A673 (cell line): Measurements from ENCODE around the gene CDK15. TPM values are rescaled to one million over a fixed set of nuclear protein-coding genes. Genes with fewer than 3 reads are reported as not detected.

Experiments
- BruUV-seq: library from RNA; stranded (reverse); fragments of 400-500 nt; replicated peaks from 2 replicates; lab custom pipeline; 2021; lab: Mats Ljungman, UMichigan
- CTCF ChIA-PET: fragments of 300-600 bp; sonication (Branson Sonifier 250); formaldehyde crosslinking; loops from one replicate; lab custom pipeline; 2022; ENCODE audit warnings: antibody characterized with exemption; lab: Charles Lee
- POLR2A ChIA-PET: fragments of 300-600 bp; sonication (Branson Sonifier 250); formaldehyde crosslinking; loops from one replicate; lab custom pipeline; 2022; ENCODE audit warnings: antibody characterized with exemption; ENCODE audit not compliant: low non-redundant PET; lab: Charles Lee
- DNase-seq: peaks from one replicate; pipeline ENCODE4 v3.0.0-alpha.2; 2015; ENCODE audit warnings: low spot score
- H3K27ac ChIP-seq: fragments of 200-600 bp; sonication (generic); 2 replicates; pipeline ENCODE4 v1.5.1; 2016; ENCODE audit warnings: mixed run types, low read depth, mild to moderate bottlenecking, mixed read lengths, antibody characterized with exemption, low read length; ENCODE audit not compliant: poor library complexity, severe bottlenecking
- H3K27me3 ChIP-seq: fragments of 200-600 bp; sonication (generic); replicated peaks from 2 replicates; pipeline ENCODE4 v1.6.1; 2017; ENCODE audit warnings: mixed run types, low read depth, mild to moderate bottlenecking, mixed read lengths, antibody characterized with exemption, low read length; ENCODE audit not compliant: insufficient read depth, poor library complexity
- H3K36me3 ChIP-seq: fragments of 200-600 bp; sonication (generic); 2 replicates; pipeline ENCODE4 v1.6.1; 2016; ENCODE audit warnings: mixed run types, mild to moderate bottlenecking, mixed read lengths, antibody characterized with exemption, low read length; ENCODE audit not compliant: insufficient read depth, poor library complexity, severe bottlenecking
- H3K4me1 ChIP-seq: fragments of 200-600 bp; sonication (generic); 2 replicates; pipeline ENCODE4 v1.6.1; 2017; ENCODE audit warnings: mixed run types, mild to moderate bottlenecking, mixed read lengths, antibody characterized with exemption, low read length; ENCODE audit not compliant: insufficient read depth, poor library complexity, severe bottlenecking
- H3K4me3 ChIP-seq: fragments of 200-600 bp; sonication (generic); 2 replicates; pipeline ENCODE4 v1.5.1; 2016; ENCODE audit warnings: low read depth, mixed run types, mild to moderate bottlenecking, mixed read lengths, low read length; ENCODE audit not compliant: poor library complexity, severe bottlenecking
- H3K9me3 ChIP-seq: fragments of 200-600 bp; sonication (generic); 2 replicates; pipeline ENCODE4 v1.6.1; 2016; ENCODE audit warnings: mixed run types, low read depth, mild to moderate bottlenecking, mixed read lengths, antibody characterized with exemption, low read length; ENCODE audit not compliant: poor library complexity, severe bottlenecking
- EZH2 ChIP-seq: fragments of 200-600 bp; sonication (generic); IDR thresholded peaks from 2 replicates; pipeline ENCODE4 v1.6.1; 2017; ENCODE audit warnings: borderline replicate concordance, low read depth, mild to moderate bottlenecking, mixed read lengths, antibody characterized with exemption, low read length; ENCODE audit not compliant: poor library complexity, severe bottlenecking
- intact Hi-C: fragments of 100-400 bp; cut with micrococcal nuclease; formaldehyde crosslinking; loops from one replicate; pipeline ENCODE4 v1.10.0; 2022; ENCODE audit not compliant: unreplicated experiment
- total RNA-seq: library from RNA; stranded (reverse); gene quantifications from 2 replicates; pipeline ENCODE4 v1.2.3, GENCODE V29; 2021
- TF ChIP-seq, protein P1 (sequence below): fragments of 300-800, 200-600 bp; sonication (generic); conservative IDR thresholded peaks from 2 replicates; pipeline ENCODE4 v1.5.1; 2017; ENCODE audit warnings: low read depth, mild to moderate bottlenecking, antibody characterized with exemption, low read length, moderate library complexity, mixed read lengths

CDK15 gene
- total RNA-seq, 1 experiment from 2014 or later: 0.11 TPM

- intact Hi-C loops: no loop called here
- Histone ChIP-seq H3K27ac (no peak overlapping the region), H3K36me3 (no peaks in the 10 kb centered on the region), H3K9me3 (no peaks in the 10 kb centered on the region), H3K27me3 (no peaks in the 10 kb centered on the region), H3K4me1 (no peaks in the 10 kb centered on the region), H3K4me3 (no peak overlapping the region)
- ChIA-PET POLR2A (no interaction called here), CTCF (no interaction called here)
- no peak for DNase-seq
- no TSS peak for BruUV-seq
- TF ChIP-seq EZH2: no peak
- TF ChIP-seq, protein P1, sequence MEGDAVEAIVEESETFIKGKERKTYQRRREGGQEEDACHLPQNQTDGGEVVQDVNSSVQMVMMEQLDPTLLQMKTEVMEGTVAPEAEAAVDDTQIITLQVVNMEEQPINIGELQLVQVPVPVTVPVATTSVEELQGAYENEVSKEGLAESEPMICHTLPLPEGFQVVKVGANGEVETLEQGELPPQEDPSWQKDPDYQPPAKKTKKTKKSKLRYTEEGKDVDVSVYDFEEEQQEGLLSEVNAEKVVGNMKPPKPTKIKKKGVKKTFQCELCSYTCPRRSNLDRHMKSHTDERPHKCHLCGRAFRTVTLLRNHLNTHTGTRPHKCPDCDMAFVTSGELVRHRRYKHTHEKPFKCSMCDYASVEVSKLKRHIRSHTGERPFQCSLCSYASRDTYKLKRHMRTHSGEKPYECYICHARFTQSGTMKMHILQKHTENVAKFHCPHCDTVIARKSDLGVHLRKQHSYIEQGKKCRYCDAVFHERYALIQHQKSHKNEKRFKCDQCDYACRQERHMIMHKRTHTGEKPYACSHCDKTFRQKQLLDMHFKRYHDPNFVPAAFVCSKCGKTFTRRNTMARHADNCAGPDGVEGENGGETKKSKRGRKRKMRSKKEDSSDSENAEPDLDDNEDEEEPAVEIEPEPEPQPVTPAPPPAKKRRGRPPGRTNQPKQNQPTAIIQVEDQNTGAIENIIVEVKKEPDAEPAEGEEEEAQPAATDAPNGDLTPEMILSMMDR: no peak
Measured at GRCh38 chr2:201790989-201791388, 15.3 kb upstream of the CDK15 start.

- Histone ChIP-seq H3K27ac (no peak overlapping the region), H3K9me3 (no peaks in the 10 kb centered on the region), H3K4me1 (peaks cover 10% of the 10 kb centered on the region), H3K36me3 (no peaks in the 10 kb centered on the region), H3K4me3 (no peak overlapping the region), H3K27me3 (no peaks in the 10 kb centered on the region)
- POLR2A ChIA-PET: no interaction called here
- no peak for DNase-seq
- CTCF ChIA-PET: no interaction called here
- BruUV-seq: no TSS peak
- intact Hi-C loops: no loop called here
- TF ChIP-seq EZH2: no peak
- TF ChIP-seq, protein P1: no peak
Measured at GRCh38 chr2:201793631-201794030, 12.7 kb upstream of the CDK15 start.

- H3K36me3 ChIP-seq: no peaks in the 10 kb centered on the region
- intact Hi-C loops: no loop called here
- DNase-seq: no peak
- no peaks in the 10 kb centered on the region for H3K9me3 ChIP-seq
- no peak for TF ChIP-seq EZH2
- TF ChIP-seq, protein P1: no peak
- no peak overlapping the region for H3K27ac ChIP-seq
- H3K4me1 ChIP-seq: peaks cover 11% of the 10 kb centered on the region
- ChIA-PET POLR2A (no interaction called here), CTCF (no interaction called here)
- no TSS peak for BruUV-seq
- H3K4me3 ChIP-seq: no peak overlapping the region
- H3K27me3 ChIP-seq: no peaks in the 10 kb centered on the region
Measured at GRCh38 chr2:201794294-201794693, 12.0 kb upstream of the CDK15 start.
